Measurements from ENCODE around the gene IL4.
"Not testable (repeated sequence)": the region's sequence is repeated elsewhere in the genome, so short reads cannot be mapped to it uniquely, and the experiment has no call there.

The IL4 gene

DNA sequence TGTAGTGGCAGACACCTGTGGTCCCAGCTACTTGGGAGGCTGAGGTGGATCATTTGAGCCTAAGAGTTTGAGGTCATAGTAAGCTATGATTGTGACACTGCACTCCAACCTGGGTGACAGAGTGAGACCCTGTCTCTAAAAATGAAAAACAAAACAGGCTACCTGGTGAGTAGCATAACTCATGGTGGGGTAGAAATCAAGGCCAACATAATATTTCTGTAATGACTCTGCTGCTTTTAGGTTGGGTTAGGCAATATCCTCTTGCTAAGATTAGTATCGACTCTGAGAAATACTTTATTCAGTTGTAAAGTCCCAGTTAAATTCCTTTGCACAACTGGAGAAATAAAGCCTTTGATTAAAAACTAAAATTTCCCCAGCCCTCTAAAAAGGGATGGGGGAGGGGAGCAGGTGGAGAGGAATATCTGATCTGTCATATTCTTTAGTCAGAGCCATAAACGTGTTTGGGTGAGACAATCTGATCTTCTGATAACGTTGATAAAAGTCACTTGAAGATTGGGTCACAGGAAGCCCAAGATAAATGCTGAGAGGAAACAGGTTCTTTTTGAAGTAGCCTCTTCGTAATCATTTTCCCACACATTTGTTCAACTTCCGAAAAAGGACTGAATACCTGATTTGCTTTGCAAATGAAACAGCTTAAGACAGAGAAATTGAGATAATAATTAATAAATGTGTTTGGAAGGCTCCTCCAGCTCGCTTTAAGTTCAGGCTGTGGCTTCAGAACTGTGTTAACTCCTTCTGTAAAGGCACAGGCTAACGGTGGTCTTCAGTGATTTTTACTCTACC, 14.9 kb downstream of the IL4 start:
- DNase-seq (ENCODE audit: low read depth, low spot score): no peak

DNA sequence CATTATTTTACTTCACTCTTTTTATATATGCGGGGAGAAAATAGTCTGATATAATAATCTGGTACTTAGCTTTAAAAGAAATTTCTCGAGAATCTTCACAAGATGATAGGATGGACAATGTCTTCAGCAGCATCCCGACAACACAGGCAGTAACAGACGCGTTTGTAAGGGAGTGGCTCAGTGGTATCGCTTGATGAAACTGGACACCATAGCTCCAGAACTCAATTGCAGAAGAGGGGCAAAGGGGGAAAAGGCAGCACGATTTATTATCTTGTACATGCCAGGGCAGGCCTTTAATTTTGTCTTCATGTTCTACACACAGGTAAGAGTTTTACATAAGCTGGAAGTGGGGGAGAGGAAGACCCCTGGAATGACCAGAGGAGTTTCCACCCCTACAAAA, 15.7 kb downstream of the IL4 start:
- no peak for DNase-seq (ENCODE audit: low read depth, low spot score)
- H3K27ac ChIP-seq: no peak overlapping the region

More for the DNA sequence above, 14.9 kb downstream of the IL4 start:
- H3K27ac ChIP-seq: no peak overlapping the region

DNA sequence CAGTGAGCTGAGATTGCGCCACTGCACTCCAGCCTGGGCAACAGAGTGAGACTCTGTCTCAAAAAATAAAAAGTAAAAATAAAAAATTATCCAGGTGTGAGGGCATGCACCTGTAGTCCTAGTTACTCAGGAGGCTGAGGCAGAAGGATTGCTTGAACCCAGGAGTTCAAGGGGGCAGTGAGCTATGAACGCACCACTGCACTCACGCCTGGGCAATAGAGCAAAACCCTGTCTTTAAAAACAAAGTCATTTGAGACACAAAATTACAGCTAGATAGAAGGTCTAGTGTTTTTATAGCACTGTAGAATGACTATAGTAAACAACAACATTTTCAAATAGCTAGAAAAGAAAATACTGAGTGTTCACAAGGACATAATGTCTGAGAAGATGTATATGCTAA, 16.4 kb downstream of the IL4 start:
- no peak for DNase-seq (ENCODE audit: low read depth, low spot score)
- H3K27ac ChIP-seq: no peak overlapping the region

DNA sequence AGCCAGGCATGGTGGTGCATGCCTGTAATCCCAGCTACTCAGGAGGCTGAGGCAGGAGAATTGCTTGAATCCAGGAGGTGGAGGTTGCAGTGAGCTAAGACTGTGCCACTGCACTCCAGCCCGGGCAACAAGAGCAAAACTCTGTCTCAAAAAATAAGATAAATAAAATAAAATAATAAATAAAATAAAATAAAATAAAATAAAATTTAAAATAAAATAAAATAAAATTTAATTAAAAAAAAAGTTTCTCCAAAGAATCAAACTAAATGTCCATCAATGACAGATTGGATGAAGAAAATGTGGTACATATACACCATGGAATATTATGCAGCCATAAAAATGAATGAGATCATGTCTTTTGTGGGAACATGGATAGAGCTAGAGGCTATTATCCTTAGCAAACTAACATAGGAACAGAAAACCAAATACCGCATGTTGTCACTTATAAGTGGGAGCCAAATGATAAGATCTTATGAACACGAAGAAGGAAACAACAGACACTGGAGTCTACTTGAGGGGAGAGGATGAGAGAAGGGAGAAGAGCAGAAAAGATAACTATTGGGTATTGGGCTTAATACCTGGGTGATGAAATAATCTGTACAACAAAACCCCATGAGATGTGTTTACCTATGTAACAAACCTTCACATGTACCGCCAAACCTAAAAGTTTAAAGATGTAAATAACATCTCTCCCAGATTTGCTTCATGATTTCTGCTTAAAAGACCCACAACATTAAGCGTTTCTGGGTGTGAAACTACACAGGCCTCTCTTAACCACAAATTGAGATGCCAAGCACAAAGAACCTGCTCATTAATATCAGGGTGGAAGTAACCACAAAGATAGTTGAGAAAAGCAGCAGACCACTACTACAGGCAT, 18.2 kb downstream of the IL4 start:
- DNase-seq (ENCODE audit: low read depth, low spot score): not testable (repeated sequence)
- peak overlapping the region; percentile 2 for H3K27ac ChIP-seq

DNA sequence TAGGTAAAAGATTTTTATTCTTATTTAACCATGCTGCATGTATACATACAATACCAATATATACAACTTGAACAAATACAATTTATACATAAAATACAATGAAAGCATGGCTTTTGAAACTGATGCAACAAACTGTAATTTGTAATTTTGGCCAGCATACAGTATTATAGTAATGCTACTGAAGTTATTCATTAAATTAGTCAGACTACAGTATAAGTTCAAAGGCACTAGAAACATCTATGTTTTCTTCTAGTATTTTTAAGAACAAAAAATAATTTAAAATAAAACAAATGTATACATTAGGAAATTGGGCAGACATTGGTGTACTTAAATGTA, 18.8 kb downstream of the IL4 start:
- peak overlapping the region; percentile 2 for H3K27ac ChIP-seq
- no peak for DNase-seq (ENCODE audit: low read depth, low spot score)

DNA sequence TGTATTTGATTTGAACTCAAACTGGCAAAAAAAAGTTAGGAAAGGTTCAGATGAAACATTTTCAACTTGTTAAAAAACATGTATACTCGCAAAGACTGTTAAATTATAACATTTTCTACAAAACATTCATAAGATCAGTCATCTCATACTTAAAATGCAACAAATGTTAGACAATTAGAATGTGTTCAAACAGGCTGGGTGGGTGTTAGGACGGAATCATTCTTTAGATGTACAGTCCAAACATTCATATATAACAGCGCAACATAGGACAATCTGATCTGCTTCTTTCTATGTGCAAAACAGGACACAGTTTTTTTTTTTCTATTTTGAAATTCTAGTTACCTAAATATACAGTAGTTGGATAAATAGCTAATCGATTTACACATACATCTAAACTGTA, 22.2 kb downstream of the IL4 start:
- no peak overlapping the region for H3K27ac ChIP-seq
- DNase-seq (ENCODE audit: low read depth, low spot score): no peak

DNA sequence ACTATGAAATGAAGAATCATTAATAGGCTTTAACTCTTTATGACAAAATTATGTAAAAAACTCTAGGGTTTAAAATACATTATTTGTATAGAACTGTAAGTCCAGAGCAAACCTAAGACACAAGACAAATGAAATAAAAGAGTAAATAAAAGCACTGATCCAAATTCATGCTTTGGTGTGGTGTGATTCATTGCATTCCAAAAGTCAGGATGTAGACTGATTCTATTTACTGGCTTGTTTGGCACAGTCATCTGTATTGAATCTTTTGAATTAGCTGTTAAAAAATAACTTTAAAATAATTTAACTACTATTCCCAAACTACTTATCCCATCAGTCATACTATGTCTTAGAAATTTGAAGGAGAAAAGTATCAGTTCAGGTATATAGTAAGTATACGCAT, 31.1 kb downstream of the IL4 start:
- H3K27ac ChIP-seq: peak overlapping the region; percentile 20
- DNase-seq (ENCODE audit: low read depth, low spot score): no peak

DNA sequence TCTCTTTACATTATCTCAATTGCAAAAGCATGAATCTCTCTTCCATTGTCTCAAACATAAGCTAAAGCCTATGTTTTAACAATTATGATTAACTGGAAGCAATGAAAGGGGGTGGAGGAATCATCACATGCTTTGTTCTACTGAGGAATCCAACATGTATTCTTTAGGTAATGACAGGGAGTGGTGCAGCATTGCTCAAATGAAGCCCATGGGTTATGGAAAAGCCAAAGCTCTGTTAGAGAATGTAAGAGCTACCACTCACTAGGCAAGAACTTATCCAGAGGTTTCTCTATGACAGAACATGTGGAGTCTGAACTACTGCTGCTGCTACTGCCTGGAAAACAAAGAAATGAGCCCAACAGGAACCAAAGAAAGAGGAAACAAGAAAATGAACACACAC, 34.9 kb downstream of the IL4 start:
- DNase-seq (ENCODE audit: low read depth, low spot score): no peak
- no peak overlapping the region for H3K27ac ChIP-seq

DNA sequence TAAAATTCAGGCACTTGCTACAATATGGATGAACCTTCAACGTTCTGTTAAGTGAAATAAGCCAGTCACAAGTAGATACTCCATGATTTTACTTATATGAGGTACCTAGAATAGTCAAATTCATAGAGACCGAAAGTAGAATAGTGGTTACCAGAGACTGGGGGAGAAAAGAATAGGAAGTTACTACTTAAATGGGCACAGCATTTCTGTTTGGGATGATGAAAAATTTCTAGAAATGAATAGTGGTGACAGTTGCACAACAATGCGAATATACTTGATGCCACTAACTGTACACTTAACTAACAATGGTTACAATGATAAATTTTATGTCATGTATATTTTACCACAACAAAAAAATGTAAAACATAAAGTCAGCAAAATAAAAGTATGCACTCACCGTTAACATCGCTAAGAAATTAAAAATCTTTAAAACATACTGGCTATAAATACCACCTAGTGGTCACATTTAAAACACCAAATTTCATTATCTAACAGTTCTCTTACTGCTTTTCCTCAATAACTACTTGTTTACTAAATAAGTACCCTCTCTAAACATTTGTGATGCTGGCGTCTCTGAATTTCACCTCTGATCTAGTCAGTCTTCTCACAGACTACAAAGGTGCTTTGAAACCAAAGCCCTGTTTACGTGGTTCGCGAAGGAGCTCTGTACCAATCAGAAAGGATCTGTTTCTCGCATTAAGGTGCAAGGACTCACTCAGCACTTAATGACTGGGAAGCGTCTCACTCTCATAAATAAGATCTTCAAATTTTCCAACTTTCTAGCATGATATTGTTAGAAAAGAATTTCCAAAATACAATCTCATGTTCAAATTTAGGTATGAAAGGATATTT, 40.9 kb downstream of the IL4 start:
- no peak overlapping the region for H3K27ac ChIP-seq
- DNase-seq (ENCODE audit: low read depth, low spot score): no peak

DNA sequence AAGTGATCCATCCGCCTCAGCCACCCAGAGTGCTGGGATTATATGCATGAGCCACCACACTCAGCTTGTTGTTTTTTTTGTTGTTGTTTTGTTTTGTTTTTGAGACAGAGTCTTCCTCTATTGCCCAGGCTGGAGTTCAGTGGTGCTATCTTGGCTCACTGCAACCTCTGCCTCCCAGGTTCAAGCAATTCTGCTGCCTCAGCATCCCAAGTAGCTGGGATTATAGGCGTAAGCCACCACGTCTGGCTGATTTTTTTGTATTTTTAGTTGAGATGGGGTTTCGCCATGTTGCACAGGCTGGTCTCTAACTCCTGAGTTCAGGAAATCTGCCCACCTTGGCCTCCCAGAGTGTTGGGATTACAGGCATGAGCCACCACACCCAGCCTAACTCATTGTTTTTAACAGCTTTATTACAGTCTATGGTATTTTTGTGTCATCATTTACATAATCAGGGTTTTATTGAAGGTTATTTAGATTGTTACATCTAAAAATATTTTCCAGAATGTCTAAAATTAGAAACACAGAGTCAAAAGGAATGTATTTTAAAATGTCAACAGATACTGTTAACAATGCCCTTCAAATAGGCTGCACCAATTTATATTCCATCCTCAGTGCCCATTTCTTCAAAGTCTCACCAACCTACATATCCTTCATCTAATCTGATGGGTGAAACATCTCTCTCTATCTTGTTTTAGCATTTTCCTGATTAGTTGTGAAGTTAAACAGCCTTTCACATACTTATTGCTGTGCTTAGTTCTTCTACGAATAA, 44.9 kb downstream of the IL4 start:
- no peak for DNase-seq (ENCODE audit: low read depth, low spot score)
- no peak overlapping the region for H3K27ac ChIP-seq

DNA sequence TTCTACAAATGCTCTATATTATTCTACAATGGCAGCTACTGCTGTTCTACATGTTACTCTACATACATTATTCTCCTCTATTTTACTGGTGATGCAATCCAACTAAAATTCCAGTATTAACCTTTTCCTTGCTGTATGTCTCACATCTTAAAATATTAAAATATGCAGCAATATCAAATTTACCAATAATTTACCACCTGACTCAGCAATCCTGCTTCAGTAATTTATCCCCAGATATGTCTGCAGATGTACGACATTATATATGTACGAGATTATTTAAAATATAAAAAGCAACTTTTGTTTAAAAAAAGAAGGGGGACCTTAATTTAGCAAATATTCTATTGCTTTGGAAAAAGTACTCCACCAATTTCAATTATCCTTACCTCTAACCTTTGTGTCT, 52.0 kb downstream of the IL4 start:
- no peak overlapping the region for H3K27ac ChIP-seq
- DNase-seq (ENCODE audit: low read depth, low spot score): no peak

DNA sequence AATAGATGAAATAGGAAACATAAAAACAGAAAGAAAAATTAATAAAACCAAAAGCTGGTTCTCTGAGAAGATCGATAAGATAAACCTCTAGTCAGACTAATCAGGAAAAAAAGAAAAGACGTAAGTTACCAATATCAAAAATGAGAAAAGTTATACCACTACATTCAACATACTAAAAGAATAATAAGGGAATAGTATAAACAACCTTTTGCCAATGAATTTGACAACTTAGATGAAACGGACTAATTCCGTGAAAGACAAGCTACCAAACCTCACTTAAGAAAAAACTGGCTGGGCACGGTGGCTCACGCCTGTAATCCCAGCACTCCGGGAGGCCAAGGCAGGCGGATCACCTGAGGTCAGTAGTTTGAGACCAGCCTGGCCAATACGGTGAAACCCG, 56.1 kb downstream of the IL4 start:
- no peak for DNase-seq (ENCODE audit: low read depth, low spot score)

More for the DNA sequence above, 56.1 kb downstream of the IL4 start:
- H3K27ac ChIP-seq: no peak overlapping the region
